Tibial artery (tissue), 4 donors: Measurements from ENCODE around the gene DCST1.

ENCODE experiments used
- DNase-seq, 2 donors: peaks; one replicate each; pipeline ENCODE4 v3.0.0-alpha.2; 2019
- H3K27ac ChIP-seq, 2 donors: fragments of 200-600 bp; sonication (generic) in 1 of 2; 1 replicate in 1 of 2; 2 replicates in 1 of 2; pipeline ENCODE4 v1.5.1; 2018 to 2019; ENCODE audit warnings: mild to moderate bottlenecking in 1 of 2
- H3K27me3 ChIP-seq, 2 donors: fragments of 200-600 bp; sonication (generic) in 1 of 2; one replicate each; pipeline versions ENCODE4 v1.5.1 to v1.6.0; 2016 to 2019
- H3K36me3 ChIP-seq, 3 donors: fragments of 200-600 bp; sonication (generic) in 2 of 3; one replicate each; pipeline ENCODE4 v1.5.1; 2016 to 2019; ENCODE audit warnings: mild to moderate bottlenecking in 2 of 3
- H3K4me1 ChIP-seq, 4 donors: fragments of 200-600 bp; sonication (generic) in 2 of 4; 1 replicate in 3 of 4; 2 replicates in 1 of 4; pipeline ENCODE4 v1.5.1; 2016 to 2019
- H3K4me3 ChIP-seq, 2 donors: fragments of 200-600 bp; sonication (generic) in 1 of 2; 1 replicate in 1 of 2; 2 replicates in 1 of 2; pipeline ENCODE4 v1.5.1; 2018 to 2019; ENCODE audit warnings: mild to moderate bottlenecking in 2 of 2
- H3K9me3 ChIP-seq, 3 donors: fragments of 200-600 bp; sonication (generic) in 1 of 3; one replicate each; pipeline ENCODE4 v1.5.1; 2016 to 2019
- CTCF ChIP-seq, 2 experiments: fragments of 200-600 bp in 1 of 2; fragments of 450-650 bp in 1 of 2; IDR thresholded peaks; one replicate each; pipeline ENCODE4 v1.5.1; 2017 to 2019; ENCODE audit warnings: antibody characterized with exemption in 2 of 2, mild to moderate bottlenecking in 1 of 2, moderate library complexity in 1 of 2
- intact Hi-C: fragments of 100-400 bp; cut with DNase I; formaldehyde crosslinking; loops from one replicate; pipeline ENCODE4 v1.15.0; 2023; ENCODE audit warnings: low total_unique reads

DCST1 gene

GRCh38 chr1:155044365-155044764 lies 10.7 kb downstream of the DCST1 start:
- H3K27ac ChIP-seq, result no peak overlapping the region
- peaks cover 0 to 16% (median 2%) of the 10 kb centered on the region in 4 donors for H3K4me1 ChIP-seq
- no peak for DNase-seq
- no peak overlapping the region for H3K4me3 ChIP-seq
- intact Hi-C loops, result no loop called here
- no peak for TF ChIP-seq CTCF (IDR thresholded peaks at IDR 0.05)
- H3K27me3 ChIP-seq, result peaks cover 0 to under 1% of the 10 kb centered on the region in 2 donors
- H3K36me3 ChIP-seq, result no peaks in the 10 kb centered on the region
- no peaks in the 10 kb centered on the region for H3K9me3 ChIP-seq

GRCh38 chr1:155044812-155045657 lies 11.4 kb downstream of the DCST1 start:
- H3K36me3 ChIP-seq, result no peaks in the 10 kb centered on the region
- intact Hi-C loops, result no loop called here
- H3K27ac ChIP-seq, result no peak overlapping the region

DNA sequence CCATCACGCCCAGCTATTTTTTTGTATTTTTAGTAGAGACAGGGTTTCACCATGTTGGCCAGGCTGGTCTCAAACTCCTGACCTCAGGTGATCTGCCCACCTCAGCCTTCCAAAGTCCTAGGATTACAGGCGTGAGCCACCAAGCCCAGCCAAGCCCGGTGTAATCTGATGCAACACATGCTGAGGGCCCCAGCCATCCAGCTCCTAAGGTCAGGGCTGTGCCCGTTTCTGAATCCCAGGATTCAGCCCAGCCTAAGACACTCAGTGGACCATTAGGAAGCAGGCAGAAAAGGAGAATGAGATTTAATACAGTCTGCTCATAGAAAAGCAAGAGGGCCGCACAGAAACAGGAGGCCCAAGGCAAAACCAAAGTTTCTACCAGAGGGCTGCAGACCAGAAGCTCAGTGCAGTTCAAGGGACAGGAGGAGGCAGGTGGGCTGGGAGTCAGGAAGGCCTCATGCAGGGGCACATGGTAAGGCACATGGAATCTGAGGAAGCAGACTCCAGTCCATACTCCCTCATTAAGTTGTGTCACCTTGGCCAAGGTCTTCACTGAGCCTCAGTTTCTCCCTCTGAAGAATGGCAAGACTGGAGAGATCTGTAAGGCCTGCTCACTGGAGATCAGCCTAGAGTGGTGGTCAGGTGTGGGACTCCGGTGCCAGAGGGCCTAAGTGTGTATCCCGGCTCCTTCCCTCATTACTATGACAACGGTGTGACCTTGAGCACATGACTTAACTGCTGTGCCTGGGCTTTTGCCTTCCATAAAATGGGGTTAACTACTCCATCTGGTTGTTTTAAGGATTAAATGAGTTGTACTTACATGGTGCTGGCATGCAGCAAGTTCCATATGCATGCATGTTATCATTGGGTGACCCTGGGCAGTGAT lies 15.1 kb downstream of the DCST1 start:
- Histone ChIP-seq H3K36me3 (peaks cover 0 to 6% (median 1%) of the 10 kb centered on the region in 3 donors), H3K27ac (no peak overlapping the region), H3K9me3 (no peaks in the 10 kb centered on the region), H3K4me1 (peaks cover 6 to 40% (median 23%) of the 10 kb centered on the region in 4 donors), H3K4me3 (no peak overlapping the region), H3K27me3 (no peaks in the 10 kb centered on the region)
- no peak for DNase-seq
- intact Hi-C loops, result no loop called here
- TF ChIP-seq CTCF (IDR thresholded peaks at IDR 0.05), result no peak

More at GRCh38 chr1:155044812-155045657, 11.4 kb downstream of the DCST1 start:
- TF ChIP-seq CTCF (IDR thresholded peaks at IDR 0.05), result peak; percentile 69 to 71
- H3K4me3 ChIP-seq, result no peak overlapping the region
- no peaks in the 10 kb centered on the region for H3K27me3 ChIP-seq
- H3K4me1 ChIP-seq, result peaks cover 6 to 23% (median 8%) of the 10 kb centered on the region in 4 donors
- H3K9me3 ChIP-seq, result no peaks in the 10 kb centered on the region
- DNase-seq, result peak; percentile 82 to 85

DNA sequence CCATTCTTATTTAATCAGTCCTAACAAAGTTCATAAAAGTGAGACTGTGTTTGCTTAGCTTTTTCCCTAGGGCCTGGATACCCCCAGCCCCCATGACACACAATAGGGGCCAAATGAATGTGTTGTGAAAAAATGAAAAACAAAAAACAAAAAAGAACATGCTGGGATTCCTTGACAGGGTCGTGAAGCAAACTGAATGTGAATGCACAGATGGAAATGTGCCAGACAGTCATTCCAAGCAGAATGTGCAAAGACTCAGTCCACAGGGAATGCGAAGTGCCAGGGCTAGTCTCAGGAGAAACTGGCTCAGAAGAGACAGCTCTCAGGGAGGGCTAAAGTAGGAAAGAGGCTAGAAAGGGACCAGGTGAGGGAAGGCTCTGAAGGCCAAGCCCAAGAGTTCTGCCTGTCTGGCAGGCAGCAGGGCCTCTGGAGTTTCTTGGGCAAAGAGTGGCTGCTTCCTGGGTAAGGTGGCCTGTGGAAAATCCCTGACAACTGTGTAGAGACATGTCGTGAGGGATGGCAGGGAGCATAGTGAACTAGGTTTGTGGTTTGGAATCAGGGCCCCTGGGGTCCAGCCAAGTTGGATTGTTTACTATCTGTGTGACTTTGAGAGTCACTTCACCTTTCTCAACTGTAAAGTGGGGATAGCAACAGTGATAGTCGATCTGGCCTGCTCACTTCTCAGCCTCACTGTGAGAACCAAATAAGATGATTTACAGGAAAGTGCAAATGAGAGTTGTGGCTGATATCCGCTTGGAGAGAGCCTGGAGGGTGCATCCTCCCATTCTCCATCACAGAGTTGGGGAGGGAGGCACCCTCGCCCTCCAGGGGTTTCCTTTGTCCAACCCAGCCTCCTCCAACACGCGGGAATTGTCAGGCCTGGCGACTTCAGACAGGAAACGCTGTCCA lies 16.3 kb downstream of the DCST1 start:
- intact Hi-C loops, result no loop called here
- peak overlapping the region; percentile 68 to 71 for H3K4me3 ChIP-seq
- H3K36me3 ChIP-seq, result peaks cover 5 to 18% (median 14%) of the 10 kb centered on the region in 3 donors
- TF ChIP-seq CTCF (IDR thresholded peaks at IDR 0.05), result no peak
- peak overlapping the region; percentile 72 to 91 for H3K27ac ChIP-seq
- no peaks in the 10 kb centered on the region for H3K27me3 ChIP-seq
- DNase-seq, result no peak
- peaks cover 6 to 35% (median 22%) of the 10 kb centered on the region in 4 donors for H3K4me1 ChIP-seq
- no peaks in the 10 kb centered on the region for H3K9me3 ChIP-seq
